ENCODE results near the gene CSNK1G1.
"Not testable (repeated sequence)": the region's sequence is repeated elsewhere in the genome, so short reads cannot be mapped to it uniquely, and the experiment has no call there.

Gene CSNK1G1

GRCh38 chr15:64337761-64338160 is 18.2 kb downstream of the CSNK1G1 start:
- Histone ChIP-seq H3K9me3 (ENCODE audit: control insufficient read depth, insufficient read depth, low read length) (no peaks in the 10 kb centered on the region), H3K9me2 (replicated peaks; ENCODE audit: control insufficient read depth, low read length) (no peaks in the 10 kb centered on the region), H3K79me2 (ENCODE audit: control insufficient read depth, low read length) (no peaks in the 10 kb centered on the region), H4K20me1 (ENCODE audit: control insufficient read depth, insufficient read depth, low read depth, low read length) (no peaks in the 10 kb centered on the region), H3K4me2 (ENCODE audit: low read length) (no peak overlapping the region), H3K36me3 (ENCODE audit: control insufficient read depth, low read length) (peaks cover 6% of the 10 kb centered on the region), H3K4me1 (ENCODE audit: control insufficient read depth, low read length) (peaks cover 6% of the 10 kb centered on the region), H3K4me3 (ENCODE audit: low read length) (no peak overlapping the region), H3F3A (ENCODE audit: control insufficient read depth, insufficient read depth) (peaks cover 20% of the 10 kb centered on the region), H3K27ac (ENCODE audit: low read depth, low read length) (no peak overlapping the region), H3K27me3 (ENCODE audit: control insufficient read depth, low read length) (no peaks in the 10 kb centered on the region)
- TF ChIP-seq EZH2phosphoT487 (IDR thresholded peaks at IDR 0.05; ENCODE audit: borderline replicate concordance, low read length) (no peak), CTCF (IDR thresholded peaks at IDR 0.05; ENCODE audit: low read depth, low read length, poor library complexity, severe bottlenecking) (no peak)

- Histone ChIP-seq H3K27me3 (ENCODE audit: control insufficient read depth, low read length) (no peaks in the 10 kb centered on the region), H3F3A (ENCODE audit: control insufficient read depth, insufficient read depth) (peaks cover 20% of the 10 kb centered on the region), H3K4me3 (ENCODE audit: low read length) (no peak overlapping the region), H3K9me3 (ENCODE audit: control insufficient read depth, insufficient read depth, low read length) (no peaks in the 10 kb centered on the region), H3K79me2 (ENCODE audit: control insufficient read depth, low read length) (no peaks in the 10 kb centered on the region), H4K20me1 (ENCODE audit: control insufficient read depth, insufficient read depth, low read depth, low read length) (no peaks in the 10 kb centered on the region), H3K9me2 (replicated peaks; ENCODE audit: control insufficient read depth, low read length) (no peaks in the 10 kb centered on the region), H3K36me3 (ENCODE audit: control insufficient read depth, low read length) (no peaks in the 10 kb centered on the region), H3K4me1 (ENCODE audit: control insufficient read depth, low read length) (peaks cover 6% of the 10 kb centered on the region), H3K4me2 (ENCODE audit: low read length) (peak overlapping the region; percentile 22; the same call in 1 of the 2 replicates), H3K27ac (ENCODE audit: low read depth, low read length) (no peak overlapping the region)
- TF ChIP-seq EZH2phosphoT487 (IDR thresholded peaks at IDR 0.05; ENCODE audit: borderline replicate concordance, low read length): no peak
- TF ChIP-seq CTCF (IDR thresholded peaks at IDR 0.05; ENCODE audit: low read depth, low read length, poor library complexity, severe bottlenecking): peak; percentile 63
Measured at GRCh38 chr15:64333986-64334929, 21.7 kb downstream of the CSNK1G1 start.

- Histone ChIP-seq H3K4me3 (ENCODE audit: low read length) (no peak overlapping the region), H3F3A (ENCODE audit: control insufficient read depth, insufficient read depth) (peaks cover 20% of the 10 kb centered on the region), H3K36me3 (ENCODE audit: control insufficient read depth, low read length) (no peaks in the 10 kb centered on the region), H3K4me2 (ENCODE audit: low read length) (no peak overlapping the region), H3K27me3 (ENCODE audit: control insufficient read depth, low read length) (no peaks in the 10 kb centered on the region), H4K20me1 (ENCODE audit: control insufficient read depth, insufficient read depth, low read depth, low read length) (no peaks in the 10 kb centered on the region), H3K79me2 (ENCODE audit: control insufficient read depth, low read length) (no peaks in the 10 kb centered on the region), H3K9me2 (replicated peaks; ENCODE audit: control insufficient read depth, low read length) (no peaks in the 10 kb centered on the region), H3K4me1 (ENCODE audit: control insufficient read depth, low read length) (peaks cover 6% of the 10 kb centered on the region), H3K27ac (ENCODE audit: low read depth, low read length) (no peak overlapping the region), H3K9me3 (ENCODE audit: control insufficient read depth, insufficient read depth, low read length) (no peaks in the 10 kb centered on the region)
- no peak for TF ChIP-seq EZH2phosphoT487 (IDR thresholded peaks at IDR 0.05; ENCODE audit: borderline replicate concordance, low read length)
- TF ChIP-seq CTCF (IDR thresholded peaks at IDR 0.05; ENCODE audit: low read depth, low read length, poor library complexity, severe bottlenecking): no peak
Measured at GRCh38 chr15:64333516-64333915, 22.5 kb downstream of the CSNK1G1 start.

GRCh38 chr15:64331668-64332067 is 24.3 kb downstream of the CSNK1G1 start:
- H3K79me2 ChIP-seq (ENCODE audit: control insufficient read depth, low read length); H3K36me3 ChIP-seq (ENCODE audit: control insufficient read depth, low read length); H3K27me3 ChIP-seq (ENCODE audit: control insufficient read depth, low read length); H3K4me3 ChIP-seq (ENCODE audit: low read length); H3K4me2 ChIP-seq (ENCODE audit: low read length); H4K20me1 ChIP-seq (ENCODE audit: control insufficient read depth, insufficient read depth, low read depth, low read length); H3K9me3 ChIP-seq (ENCODE audit: control insufficient read depth, insufficient read depth, low read length); H3K27ac ChIP-seq (ENCODE audit: low read depth, low read length); H3K4me1 ChIP-seq (ENCODE audit: control insufficient read depth, low read length); H3K9me2 ChIP-seq (replicated peaks; ENCODE audit: control insufficient read depth, low read length): not testable (repeated sequence)
- H3F3A ChIP-seq (ENCODE audit: control insufficient read depth, insufficient read depth): peaks cover 20% of the 10 kb centered on the region

- not testable (repeated sequence) for H3K9me3 ChIP-seq (ENCODE audit: control insufficient read depth, insufficient read depth, low read length); H3K79me2 ChIP-seq (ENCODE audit: control insufficient read depth, low read length); H3K27ac ChIP-seq (ENCODE audit: low read depth, low read length); H3K27me3 ChIP-seq (ENCODE audit: control insufficient read depth, low read length); H3K4me3 ChIP-seq (ENCODE audit: low read length); H3K4me1 ChIP-seq (ENCODE audit: control insufficient read depth, low read length); H3K9me2 ChIP-seq (replicated peaks; ENCODE audit: control insufficient read depth, low read length); H4K20me1 ChIP-seq (ENCODE audit: control insufficient read depth, insufficient read depth, low read depth, low read length); H3F3A ChIP-seq (ENCODE audit: control insufficient read depth, insufficient read depth); H3K36me3 ChIP-seq (ENCODE audit: control insufficient read depth, low read length); H3K4me2 ChIP-seq (ENCODE audit: low read length)
Measured at GRCh38 chr15:64326975-64327374, 29.0 kb downstream of the CSNK1G1 start.
